ENCODE results near the gene ETV5. TPM values are rescaled to one million over a fixed set of nuclear protein-coding genes. Genes with fewer than 3 reads are reported as not detected.

Gene ETV5
- total and polyA plus RNA-seq, 2 donors (not counting 1 experiment from before 2014, with no cell fraction given), result 0.12 to 0.74 TPM

- no peaks in the 10 kb centered on the region for H3K36me3 ChIP-seq (replicated peaks in 1 of 2; ENCODE audit: control extremely low read depth in 1 of 2, control insufficient read depth in 1 of 2, extremely low read depth in 1 of 2, insufficient read depth in 2 of 2, low read length in 1 of 2)
- peak; percentile 60 for DNase-seq
- Mint-ChIP-seq H3K27ac (no peak overlapping the region), H3K9me3 (ENCODE audit: insufficient read depth) (no peaks in the 10 kb centered on the region), H3K27me3 (no peaks in the 10 kb centered on the region), H3K4me3 (peak overlapping the region; percentile 60), H3K4me1 (peaks cover 35% of the 10 kb centered on the region)
- H3K4me2 ChIP-seq (replicated peaks; ENCODE audit: low read depth, low read length, poor library complexity, severe bottlenecking), result peak overlapping the region; percentile 58
- ChIA-PET POLR2A (no interaction called here), CTCF (interaction anchor here (0.9 to 1.9 kb wide), 4 partner anchors 33 to 388 kb away, joined by 3 to 6 read pairs (median 6); no protein-coding TSS in a partner anchor)
- peak; percentile 32 for ATAC-seq (ENCODE audit: low read depth)
- intact Hi-C loops (cut with micrococcal nuclease), result loop anchor here (2.0 to 5.0 kb wide), 2 partner anchors 40 to 382 kb away; no protein-coding TSS in a partner anchor
- no peak for TF ChIP-seq EZH2 (IDR thresholded peaks at IDR 0.05; ENCODE audit: borderline replicate concordance, insufficient read depth, low read depth, low read length, poor library complexity, severe bottlenecking)
- no peak for TF ChIP-seq CTCF (IDR thresholded peaks at IDR 0.05)
- H3K27ac ChIP-seq (ENCODE audit: low read length in 2 of 2), result peak overlapping the region; percentile 25 to 89
- 50% methylated on average over 2 of the region's 8 CpGs for WGBS (ENCODE audit: insufficient coverage)
- no peaks in the 10 kb centered on the region for H3K27me3 ChIP-seq (replicated peaks in 1 of 4; ENCODE audit: control extremely low read depth in 1 of 4, control insufficient read depth in 3 of 4, insufficient read depth in 4 of 4, low read length in 3 of 4)
- H2AFZ ChIP-seq (ENCODE audit: insufficient read depth, low read depth, low read length, poor library complexity, severe bottlenecking), result peak overlapping the region; percentile 40
- H3K79me2 ChIP-seq (ENCODE audit: control insufficient read depth, insufficient read depth, low read length), result no peaks in the 10 kb centered on the region
- no peaks in the 10 kb centered on the region for H3K9me3 ChIP-seq (ENCODE audit: control extremely low read depth in 1 of 3, control insufficient read depth in 2 of 3, insufficient read depth in 1 of 3, low read length in 2 of 3)
- no peak overlapping the region for H3K9ac ChIP-seq (ENCODE audit: low read length)
- peak overlapping the region in 3 of 5 experiments; percentile 29 to 34 (median 30) for H3K4me3 ChIP-seq (ENCODE audit: control extremely low read depth in 1 of 5, extremely low read depth in 1 of 5, insufficient read depth in 1 of 5, low read depth in 2 of 5, low read length in 4 of 5)
- H3K4me1 ChIP-seq (ENCODE audit: control insufficient read depth in 2 of 2, insufficient read depth in 2 of 2, low read length in 2 of 2), result peaks cover 28 to 40% of the 10 kb centered on the region in 2 donors
- H4K20me1 ChIP-seq (ENCODE audit: control insufficient read depth, insufficient read depth, low read length, poor library complexity, severe bottlenecking), result no peaks in the 10 kb centered on the region
Measured at GRCh38 chr3:186152361-186152798, 43.5 kb upstream of the ETV5 start.

GRCh38 chr3:186151077-186151971 is 42.4 kb upstream of the ETV5 start:
- intact Hi-C loops (cut with micrococcal nuclease), result loop anchor here (5.0 kb wide), 1 partner anchor 41 kb away; no protein-coding TSS in a partner anchor

More at GRCh38 chr3:186151077-186151971, 42.4 kb upstream of the ETV5 start:
- H3K27ac ChIP-seq (ENCODE audit: low read length in 2 of 2), result no peak overlapping the region
- H3K9ac ChIP-seq (ENCODE audit: low read length), result no peak overlapping the region
- H3K79me2 ChIP-seq (ENCODE audit: control insufficient read depth, insufficient read depth, low read length), result no peaks in the 10 kb centered on the region
- H2AFZ ChIP-seq (ENCODE audit: insufficient read depth, low read depth, low read length, poor library complexity, severe bottlenecking), result no peak overlapping the region
- no peak for ATAC-seq (ENCODE audit: low read depth)
- H3K9me3 Mint-ChIP-seq (ENCODE audit: insufficient read depth), result no peaks in the 10 kb centered on the region
- peak overlapping the region; percentile 26 for H3K4me2 ChIP-seq (replicated peaks; ENCODE audit: low read depth, low read length, poor library complexity, severe bottlenecking)
- no peaks in the 10 kb centered on the region for H4K20me1 ChIP-seq (ENCODE audit: control insufficient read depth, insufficient read depth, low read length, poor library complexity, severe bottlenecking)
- H3K4me1 Mint-ChIP-seq, result peaks cover 35% of the 10 kb centered on the region
- no peak overlapping the region for H3K4me3 ChIP-seq (ENCODE audit: control extremely low read depth in 1 of 5, extremely low read depth in 1 of 5, insufficient read depth in 1 of 5, low read depth in 2 of 5, low read length in 4 of 5)
- no peak for TF ChIP-seq EZH2 (IDR thresholded peaks at IDR 0.05; ENCODE audit: borderline replicate concordance, insufficient read depth, low read depth, low read length, poor library complexity, severe bottlenecking)
- no peak for TF ChIP-seq CTCF (IDR thresholded peaks at IDR 0.05)
- peak overlapping the region; percentile 33 for H3K4me3 Mint-ChIP-seq
- H3K4me1 ChIP-seq (ENCODE audit: control insufficient read depth in 2 of 2, insufficient read depth in 2 of 2, low read length in 2 of 2), result peaks cover 28 to 40% of the 10 kb centered on the region in 2 donors
- H3K36me3 ChIP-seq (replicated peaks in 1 of 2; ENCODE audit: control extremely low read depth in 1 of 2, control insufficient read depth in 1 of 2, extremely low read depth in 1 of 2, insufficient read depth in 2 of 2, low read length in 1 of 2), result no peaks in the 10 kb centered on the region
- WGBS (ENCODE audit: insufficient coverage), result 50% methylated on average over 4 of the region's 7 CpGs
- peak overlapping the region; percentile 32 for H3K27ac Mint-ChIP-seq
- ChIA-PET POLR2A (no interaction called here), CTCF (interaction anchor here (1.1 kb wide), 1 partner anchor 108 kb away, joined by 3 read pairs; no protein-coding TSS in a partner anchor)
- no peaks in the 10 kb centered on the region for H3K27me3 ChIP-seq (replicated peaks in 1 of 4; ENCODE audit: control extremely low read depth in 1 of 4, control insufficient read depth in 3 of 4, insufficient read depth in 4 of 4, low read length in 3 of 4)
- DNase-seq, result peak; percentile 64
- H3K9me3 ChIP-seq (ENCODE audit: control extremely low read depth in 1 of 3, control insufficient read depth in 2 of 3, insufficient read depth in 1 of 3, low read length in 2 of 3), result no peaks in the 10 kb centered on the region
- no peaks in the 10 kb centered on the region for H3K27me3 Mint-ChIP-seq
